Measurements from ENCODE around the gene KHDRBS2.

KHDRBS2 gene

GRCh38 chr6:62009445-62009844 lies 276.6 kb downstream of the KHDRBS2 start:
- no peak for DNase-seq

DNA sequence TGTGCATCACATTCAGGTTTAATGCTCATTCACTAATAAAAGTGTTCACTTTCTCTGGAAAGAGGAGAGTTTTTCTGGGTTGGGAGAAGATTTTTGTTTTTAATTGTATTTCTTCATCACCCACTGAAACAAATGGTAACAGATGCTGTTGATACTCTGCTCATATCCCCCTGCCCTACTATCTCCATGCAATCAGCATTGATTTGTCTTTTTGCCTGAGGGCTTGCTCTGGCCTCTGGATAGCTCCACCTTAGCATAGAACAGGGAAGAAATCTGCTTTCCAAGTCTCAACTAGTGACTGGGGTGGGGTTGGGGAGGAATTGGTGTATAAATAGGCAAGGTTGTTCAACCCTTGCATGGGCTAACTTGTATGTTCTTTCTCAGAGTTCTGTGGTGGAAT lies 296.4 kb downstream of the KHDRBS2 start:
- no peak for DNase-seq

DNA sequence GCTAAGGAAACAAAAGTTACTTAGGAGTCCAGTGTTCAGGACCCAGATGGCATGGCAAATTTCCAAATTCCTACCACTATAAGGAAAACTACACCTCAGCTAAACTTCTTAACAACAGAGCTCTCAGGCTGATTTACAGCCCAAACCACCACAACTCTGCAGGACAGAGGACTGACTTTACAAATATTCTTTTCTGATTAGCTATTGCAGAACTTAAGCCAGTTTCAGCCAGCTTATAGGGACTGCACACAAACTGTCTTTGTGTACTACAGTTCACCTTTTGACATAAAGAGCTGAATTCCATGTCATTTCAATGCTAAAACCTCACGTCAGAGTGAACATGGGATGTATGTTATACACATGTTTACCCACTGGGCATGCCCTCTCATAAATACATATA lies 305.4 kb downstream of the KHDRBS2 start:
- no peak for DNase-seq

DNA sequence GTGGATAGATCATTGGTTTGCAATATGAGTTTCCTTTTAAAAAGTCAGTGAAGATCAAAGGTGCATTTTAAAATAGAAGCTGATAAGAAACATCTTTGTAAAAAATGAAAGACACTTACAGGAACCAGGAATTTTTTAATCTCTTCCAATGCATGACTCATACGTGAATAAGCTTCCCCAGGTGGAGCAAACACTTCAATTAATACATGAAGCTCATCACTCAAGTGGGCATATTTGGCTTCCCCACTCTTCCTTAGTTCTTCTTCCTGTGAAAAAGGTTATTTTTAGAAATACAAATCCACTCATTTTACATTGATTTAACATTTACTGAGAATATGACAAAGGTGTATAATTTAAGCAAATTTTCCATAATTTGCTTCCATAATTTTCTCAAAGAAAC lies 308.1 kb downstream of the KHDRBS2 start:
- peak; percentile 23 for DNase-seq

- DNase-seq, result no peak
Measured at GRCh38 chr6:61977099-61977498, 308.9 kb downstream of the KHDRBS2 start.

DNA sequence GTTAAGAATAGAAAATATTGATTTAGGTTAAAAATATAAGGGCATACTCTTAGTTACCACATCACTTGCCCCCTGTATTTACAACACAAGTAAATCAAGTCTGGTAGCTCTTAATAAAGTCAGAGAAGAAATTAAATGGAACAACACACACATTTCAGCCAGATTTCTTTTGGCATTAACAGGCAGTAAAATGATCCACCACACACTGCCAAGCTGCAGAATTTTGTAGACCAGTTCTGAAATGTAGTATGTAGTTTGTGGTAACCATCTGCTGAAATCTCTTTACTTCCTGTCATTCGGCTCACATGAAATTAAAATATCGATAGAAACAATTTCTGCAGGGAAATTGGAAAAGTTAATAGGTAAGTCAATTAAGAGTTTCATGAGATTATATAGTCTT lies 326.8 kb downstream of the KHDRBS2 start:
- DNase-seq, result no peak

DNA sequence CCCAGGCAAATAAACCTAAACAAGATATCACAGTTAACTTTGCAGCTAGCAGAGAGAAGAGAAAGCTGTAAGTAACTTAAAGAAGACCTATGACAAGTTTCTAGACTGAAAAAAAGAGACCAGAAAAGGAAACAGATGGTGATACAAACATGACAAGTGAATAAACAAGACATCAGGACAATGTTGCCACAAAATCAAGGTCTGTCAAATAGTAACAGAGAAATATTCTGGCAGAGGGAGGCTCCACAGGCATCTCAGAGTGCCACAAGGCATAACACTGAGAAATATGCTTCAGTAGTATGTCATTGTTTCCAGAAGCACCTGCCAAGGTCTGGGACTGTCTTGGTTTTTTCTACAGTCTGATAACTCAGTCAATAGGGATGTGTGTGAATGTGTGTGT lies 332.2 kb downstream of the KHDRBS2 start:
- DNase-seq, result no peak

DNA sequence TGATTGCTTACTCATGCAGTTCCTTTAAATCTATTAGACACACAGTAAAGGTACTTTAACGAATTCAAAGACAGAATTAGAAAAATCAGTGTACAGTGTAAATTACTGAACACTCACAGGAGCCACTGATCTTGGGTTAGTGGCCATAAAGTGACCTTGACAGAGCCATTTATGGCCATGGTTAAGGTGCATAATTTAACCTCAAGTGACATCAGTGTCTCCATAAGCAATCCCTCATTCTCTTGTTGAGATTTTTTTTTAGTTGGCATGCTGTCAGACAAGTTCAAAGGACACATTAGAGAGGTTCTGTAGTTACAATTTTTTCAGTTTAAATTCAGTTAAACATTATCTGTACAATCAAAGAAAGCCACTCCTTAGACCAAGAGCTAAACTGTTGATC lies 334.4 kb downstream of the KHDRBS2 start:
- DNase-seq, result no peak

- no peak for DNase-seq
Measured at GRCh38 chr6:61950811-61951210, 335.2 kb downstream of the KHDRBS2 start.

GRCh38 chr6:61949971-61950370 lies 336.1 kb downstream of the KHDRBS2 start:
- no peak for DNase-seq

DNA sequence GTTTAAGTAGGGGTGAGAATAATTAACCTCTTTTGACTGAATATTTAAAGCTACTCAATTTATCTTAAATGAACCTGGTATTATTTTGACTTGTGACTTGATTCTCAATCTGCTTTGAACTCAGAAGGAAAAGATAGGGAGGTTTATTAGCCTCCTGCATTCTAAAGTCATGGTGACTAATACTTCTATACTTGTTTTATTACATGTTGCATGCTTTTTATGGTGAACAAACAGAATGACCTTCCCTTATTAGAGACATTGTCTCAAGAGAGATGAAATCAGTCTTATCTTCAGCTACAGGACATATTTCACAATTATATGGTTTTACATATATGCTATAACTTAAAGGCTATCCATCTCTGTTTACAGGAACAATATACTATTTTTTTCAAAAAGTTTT lies 336.9 kb downstream of the KHDRBS2 start:
- DNase-seq, result no peak

GRCh38 chr6:61947311-61947947 lies 338.6 kb downstream of the KHDRBS2 start:
- no peak for DNase-seq

GRCh38 chr6:61940919-61941318 lies 345.1 kb downstream of the KHDRBS2 start:
- no peak for DNase-seq

DNA sequence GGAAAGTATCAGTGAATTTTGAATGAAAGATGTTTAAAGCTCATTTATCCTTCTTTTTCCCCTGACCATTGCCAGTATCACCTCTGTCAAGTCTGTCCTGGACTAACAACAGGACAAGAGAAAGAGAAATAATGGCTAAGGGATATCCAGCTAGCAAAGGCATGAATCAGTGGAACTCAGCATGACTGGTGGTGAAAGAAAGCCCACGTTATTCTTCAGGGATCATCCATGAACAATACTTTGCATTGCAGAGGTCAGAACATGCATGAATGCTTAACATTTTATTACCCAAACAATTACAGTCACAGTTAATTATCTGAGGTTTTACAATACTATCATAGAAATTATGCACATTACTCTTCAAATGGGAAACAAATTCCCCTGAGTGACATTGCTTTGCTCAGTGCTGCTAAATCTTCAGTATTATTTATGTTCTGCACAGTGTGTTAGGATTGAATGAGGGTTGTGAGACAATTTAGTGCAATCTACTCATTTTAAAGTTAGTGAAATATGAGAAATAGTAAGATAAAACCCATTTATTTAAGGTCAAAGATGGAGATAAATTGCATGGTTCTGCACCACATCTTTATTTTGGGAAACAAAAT lies 350.7 kb downstream of the KHDRBS2 start:
- no peak for DNase-seq

- DNase-seq, result peak; percentile 79
Measured at GRCh38 chr6:61909486-61909885, 376.5 kb downstream of the KHDRBS2 start.

GRCh38 chr6:61901748-61902147 lies 384.3 kb downstream of the KHDRBS2 start:
- DNase-seq, result no peak

DNA sequence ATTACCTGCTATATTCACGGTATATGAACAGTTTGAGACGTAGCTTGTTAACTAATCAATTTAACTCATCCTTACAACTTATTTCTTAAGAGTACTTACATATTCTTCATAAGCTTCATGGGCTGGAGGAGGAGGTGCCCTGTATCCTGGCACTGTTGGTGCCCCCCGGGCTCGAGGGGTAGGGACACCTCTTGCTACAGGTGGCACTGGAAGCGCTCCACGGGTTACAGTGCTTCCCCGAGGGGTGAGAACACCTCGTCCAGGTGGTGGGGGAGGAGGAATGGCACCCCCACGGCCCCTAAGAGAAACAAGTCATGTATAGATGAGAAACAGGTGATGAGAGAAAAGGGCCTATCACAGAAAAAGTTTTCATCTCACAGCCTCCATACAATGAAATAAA lies 391.5 kb downstream of the KHDRBS2 start:
- no peak for DNase-seq

DNA sequence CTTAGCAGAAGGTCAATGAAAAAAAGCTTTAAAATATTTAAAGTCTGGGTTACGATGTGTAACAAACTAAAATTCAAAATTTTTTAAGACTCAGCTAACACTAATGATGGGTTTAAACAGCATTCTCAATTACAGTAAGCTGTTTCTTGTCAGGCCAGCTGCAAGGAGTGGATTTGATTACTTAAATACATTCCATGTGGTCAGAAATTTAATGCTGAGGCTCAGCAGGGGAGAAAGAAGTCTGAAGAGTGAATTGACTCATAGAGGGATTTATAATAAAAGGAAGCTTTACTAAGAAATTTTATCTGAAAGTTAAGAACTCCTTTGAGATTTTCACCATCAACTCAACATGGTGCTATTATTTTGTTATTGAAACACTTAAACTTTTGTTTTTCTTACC lies 398.6 kb downstream of the KHDRBS2 start:
- peak; percentile 90 for DNase-seq

GRCh38 chr6:61886608-61887259 lies 399.3 kb downstream of the KHDRBS2 start:
- peak; percentile 5 for DNase-seq

DNA sequence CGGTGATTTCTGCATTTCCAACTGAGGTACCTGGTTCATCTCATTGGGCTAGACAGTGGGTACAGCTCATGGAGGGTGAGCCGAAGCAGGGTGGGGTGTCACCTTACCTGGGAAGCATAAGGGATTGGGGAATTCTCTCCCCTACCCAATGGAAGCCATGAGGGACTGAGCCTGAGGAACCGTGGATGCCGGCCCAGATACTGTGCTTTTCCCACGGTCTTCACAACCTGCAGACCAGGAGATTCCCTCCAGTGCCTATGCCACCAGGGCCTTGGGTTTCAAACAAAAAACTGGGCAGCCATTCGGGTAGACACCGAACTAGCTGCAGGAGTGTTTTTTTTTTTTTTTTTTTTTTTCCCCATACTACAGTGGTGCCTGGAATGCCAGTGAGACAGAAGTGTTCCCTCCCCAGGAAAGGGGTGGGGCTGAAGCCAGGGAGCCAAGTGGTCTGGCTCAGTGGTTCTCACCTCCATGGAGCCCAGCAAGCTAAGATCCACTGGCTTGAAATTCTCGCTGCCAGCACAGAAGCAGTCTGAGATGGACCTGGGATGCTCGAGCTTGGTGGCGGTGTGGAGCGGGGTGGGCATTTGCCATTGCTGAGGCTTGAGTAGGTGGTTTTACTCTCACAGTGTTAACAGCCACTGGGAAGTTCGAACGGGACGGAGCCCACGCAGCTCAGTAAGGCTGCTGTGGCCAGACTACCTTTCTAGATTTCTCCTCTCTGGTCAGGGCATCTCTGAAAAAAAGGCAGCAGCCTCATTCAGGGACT lies 416.2 kb downstream of the KHDRBS2 start:
- DNase-seq, result no peak

- no peak for DNase-seq
Measured at GRCh38 chr6:61868507-61869080, 417.4 kb downstream of the KHDRBS2 start.

GRCh38 chr6:61867635-61868034 lies 418.4 kb downstream of the KHDRBS2 start:
- no peak for DNase-seq

GRCh38 chr6:61857541-61857940 lies 428.5 kb downstream of the KHDRBS2 start:
- DNase-seq, result no peak
